Measurements from ENCODE around the gene SLC2A4. TPM values are rescaled to one million over a fixed set of nuclear protein-coding genes. Genes with fewer than 3 reads are reported as not detected.

SLC2A4 gene
- total and polyA plus RNA-seq, 2 of the 4 experiments (the other 2 are of a cell fraction) = 0.07 TPM; not detected in 1

- CTCF ChIA-PET = interaction anchor here (0.6 kb wide), 1 partner anchor 18 kb away, joined by 5 read pairs; no protein-coding TSS in a partner anchor
Observed at GRCh38 chr17:7256766-7257456, 24.6 kb upstream of the SLC2A4 start.

More at GRCh38 chr17:7256766-7257456, 24.6 kb upstream of the SLC2A4 start:
- dilution Hi-C loops (cut with HindIII; ENCODE audit: low sequenced_read_pairs, unreplicated experiment) (no loop called here), in situ Hi-C loops (cut with MboI; ENCODE audit: low sequenced_read_pairs) (no loop called here), intact Hi-C loops (cut with micrococcal nuclease) (no loop called here)
- H3K4me2 ChIP-seq (ENCODE audit: low read depth, low read length) = no peak overlapping the region
- TF ChIP-seq MAFK (IDR thresholded peaks at IDR 0.05; ENCODE audit: low read depth, low read length) = no peak
- TF ChIP-seq SMC3 (IDR thresholded peaks at IDR 0.05; ENCODE audit: low read depth, low read length) = no peak
- no peak for TF ChIP-seq CTCF (conservative IDR thresholded peaks at IDR 0.05; ENCODE audit: low read depth, low read length)
- no peak for TF ChIP-seq MXI1 (IDR thresholded peaks at IDR 0.05; ENCODE audit: borderline replicate concordance, low read depth, low read length)
- TF ChIP-seq CHD1 (IDR thresholded peaks at IDR 0.05; ENCODE audit: low read depth, low read length) = no peak
- TF ChIP-seq ELK1 (IDR thresholded peaks at IDR 0.05; ENCODE audit: borderline replicate concordance, low read depth, low read length) = no peak
- TF ChIP-seq RAD21 (IDR thresholded peaks at IDR 0.05; ENCODE audit: low read length) = no peak
- no peak for TF ChIP-seq CEBPB (IDR thresholded peaks at IDR 0.05; ENCODE audit: low read depth, low read length)
- TF ChIP-seq POLR2A (IDR thresholded peaks at IDR 0.05; ENCODE audit: low read depth, low read length) = no peak
- TF ChIP-seq USF2 (IDR thresholded peaks at IDR 0.05; ENCODE audit: low read depth, low read length) = no peak
- no peak for TF ChIP-seq NFE2L2 (IDR thresholded peaks at IDR 0.05; ENCODE audit: low read depth, low read length)
- TF ChIP-seq FOS (IDR thresholded peaks at IDR 0.05; ENCODE audit: low read depth, low read length) = no peak
- no peak for TF ChIP-seq MAZ (IDR thresholded peaks at IDR 0.05; ENCODE audit: borderline replicate concordance, low read depth, low read length)
- TF ChIP-seq RFX5 (IDR thresholded peaks at IDR 0.05; ENCODE audit: low read depth, low read length) = no peak
- no peak for TF ChIP-seq BHLHE40 (IDR thresholded peaks at IDR 0.05; ENCODE audit: low read depth, low read length)
- TF ChIP-seq RCOR1 (IDR thresholded peaks at IDR 0.05; ENCODE audit: insufficient replicate concordance, low read length) = no peak
- peaks cover 7 to 26% of the 10 kb centered on the region in 2 experiments; a peak in 3 of 4 replicates for H3K79me1 ChIP-seq (ENCODE audit: low read depth in 1 of 2, low read length in 2 of 2)
- H2BK15ac ChIP-seq (ENCODE audit: low read depth, low read length) = no peak overlapping the region
- H3K9me1 ChIP-seq (ENCODE audit: insufficient read depth, low read length) = no peaks in the 10 kb centered on the region; the same call in 1 of the 2 replicates
- H2BK5ac ChIP-seq (ENCODE audit: low read depth, low read length, poor library complexity, severe bottlenecking) = no peak overlapping the region
- no TSS peak for BruUV-seq (replicated peaks)
- POLR2A ChIA-PET (ENCODE audit: unreplicated experiment) = no interaction called here
- H4K8ac ChIP-seq (ENCODE audit: low read depth in 2 of 2, low read length in 2 of 2) = no peak overlapping the region
- no peak overlapping the region for H3K14ac ChIP-seq (replicated peaks; ENCODE audit: low read depth, low read length)
- no peaks in the 10 kb centered on the region for H3K9me3 ChIP-seq (ENCODE audit: control insufficient read depth, insufficient read depth, low read length)
- ATAC-seq (ENCODE audit: low read depth) (no peak), DNase-seq (no peak)
- no peak overlapping the region for H3K56ac ChIP-seq (ENCODE audit: extremely low read depth, insufficient read depth, low read length)
- no peak overlapping the region for H2BK120ac ChIP-seq (ENCODE audit: low read depth, low read length)
- no peak overlapping the region for H2AK9ac ChIP-seq (replicated peaks; ENCODE audit: low read depth, low read length, poor library complexity)
- no peak overlapping the region for H3K27ac ChIP-seq (ENCODE audit: insufficient read depth, low read length)
- H3K23ac ChIP-seq (ENCODE audit: low read depth, low read length) = no peak overlapping the region
- no peak overlapping the region for H4K91ac ChIP-seq (ENCODE audit: insufficient read depth, low read depth, low read length)
- no peak overlapping the region for H3K18ac ChIP-seq (ENCODE audit: low read depth, low read length)
- H3K4me3 ChIP-seq (ENCODE audit: insufficient read depth, low read depth, low read length) = no peak overlapping the region
- H3K36me3 ChIP-seq (ENCODE audit: control insufficient read depth, insufficient read depth, low read length) = peaks cover 32% of the 10 kb centered on the region
- no peaks in the 10 kb centered on the region for H4K20me1 ChIP-seq (ENCODE audit: insufficient read depth, low read length)
- H4K5ac ChIP-seq (ENCODE audit: low read depth, low read length) = no peak overlapping the region
- no peak overlapping the region for H3K4ac ChIP-seq (ENCODE audit: low read depth, low read length)
- no peak overlapping the region for H2AFZ ChIP-seq (replicated peaks; ENCODE audit: low read length, poor library complexity)
- 95% methylated on average over 6 of the region's 8 CpGs; no CpG with 5 or more reads in 1 of the 2 experiments for WGBS, 2 experiments (ENCODE audit: extremely low coverage in 2 of 2, insufficient read length in 1 of 2)
- H3K9ac ChIP-seq (ENCODE audit: low read depth, low read length) = no peak overlapping the region
- peaks cover 4% of the 10 kb centered on the region for H3K4me1 ChIP-seq (ENCODE audit: control insufficient read depth, insufficient read depth, low read length)
- H3K27me3 ChIP-seq (ENCODE audit: control insufficient read depth, insufficient read depth, low read length) = peaks cover 8% of the 10 kb centered on the region; the same call in 1 of the 2 replicates
- no peak overlapping the region for H2BK20ac ChIP-seq (ENCODE audit: low read depth, low read length)
- no peak overlapping the region for H2AK5ac ChIP-seq (ENCODE audit: low read depth, low read length)

Measured in IMR-90 (cell line).